ENCODE results near the gene ALG14.

- TF ChIP-seq CTCF (IDR thresholded peaks at IDR 0.05; ENCODE audit: insufficient read depth, low read length), result no peak
- TF ChIP-seq POLR2AphosphoS5 (IDR thresholded peaks at IDR 0.05; ENCODE audit: low read depth), result no peak
- TF ChIP-seq REST (IDR thresholded peaks at IDR 0.05; ENCODE audit: insufficient replicate concordance, low read depth), result no peak
- TF ChIP-seq SPI1 (IDR thresholded peaks at IDR 0.05; ENCODE audit: borderline replicate concordance, low read depth), result no peak
These were observed 43.8 kb downstream of the ALG14 start for GRCh38 chr1:95028954-95029353.
